Stimulated activated naive CD8-positive, alpha-beta T cell treated with anti-CD3 and anti-CD28 coated beads, Interleukin-15, amount 100 ng/mL, for 72 hours (primary cell): ENCODE data around the gene ADAM22.

Experiments used
- ATAC-seq: fragments of 150-1000 bp; cut with Tn5 transposase; 2 replicates; pipeline ENCODE4 v1.10.0; 2021; ENCODE audit warnings: mild to moderate bottlenecking, moderate library complexity
- DNase-seq, 2 donors: peaks; one replicate each; pipeline ENCODE4 v3.0.0; 2021 to 2022
- H3K27ac Mint-ChIP-seq, 2 donors: one replicate each; pipeline ENCODE4 v1.8.0; 2022; ENCODE audit warnings: mild to moderate bottlenecking in 2 of 2, mixed read lengths in 2 of 2, moderate library complexity in 2 of 2
- H3K27me3 Mint-ChIP-seq: one replicate; pipeline ENCODE4 v1.8.0; 2022; ENCODE audit warnings: mixed read lengths
- H3K4me1 Mint-ChIP-seq: one replicate; pipeline ENCODE4 v1.8.0; 2022; ENCODE audit warnings: mild to moderate bottlenecking, mixed read lengths
- H3K4me3 Mint-ChIP-seq, 2 donors: one replicate each; pipeline ENCODE4 v1.8.0; 2022; ENCODE audit warnings: mild to moderate bottlenecking in 2 of 2, mixed read lengths in 2 of 2, moderate library complexity in 1 of 2
- H3K9me3 Mint-ChIP-seq, 2 donors: one replicate each; pipeline ENCODE4 v1.8.0; 2022; ENCODE audit warnings: mixed read lengths in 2 of 2

Gene ADAM22

GRCh38 chr7:88102675-88103074, 168.6 kb downstream of the ADAM22 start:
- H3K9me3 Mint-ChIP-seq, result no peaks in the 10 kb centered on the region
- no peak overlapping the region for H3K27ac Mint-ChIP-seq
- H3K4me3 Mint-ChIP-seq, result no peak overlapping the region
- DNase-seq (no peak), ATAC-seq (no peak)
- peaks cover 17% of the 10 kb centered on the region for H3K4me1 Mint-ChIP-seq
- no peaks in the 10 kb centered on the region for H3K27me3 Mint-ChIP-seq

GRCh38 chr7:88104732-88105131, 170.7 kb downstream of the ADAM22 start:
- ATAC-seq (no peak), DNase-seq (no peak)
- peaks cover 17% of the 10 kb centered on the region for H3K4me1 Mint-ChIP-seq
- H3K4me3 Mint-ChIP-seq, result no peak overlapping the region
- no peaks in the 10 kb centered on the region for H3K9me3 Mint-ChIP-seq
- H3K27me3 Mint-ChIP-seq, result no peaks in the 10 kb centered on the region
- H3K27ac Mint-ChIP-seq, result no peak overlapping the region

GRCh38 chr7:88105231-88105630, 171.2 kb downstream of the ADAM22 start:
- peak overlapping the region in 1 of 2 donors; percentile 34 for H3K27ac Mint-ChIP-seq
- no peaks in the 10 kb centered on the region for H3K27me3 Mint-ChIP-seq
- DNase-seq (no peak), ATAC-seq (no peak)
- H3K4me1 Mint-ChIP-seq, result peaks cover 17% of the 10 kb centered on the region
- no peaks in the 10 kb centered on the region for H3K9me3 Mint-ChIP-seq
- no peak overlapping the region for H3K4me3 Mint-ChIP-seq

GRCh38 chr7:88106434-88106833, 172.4 kb downstream of the ADAM22 start:
- ATAC-seq, result peak; percentile 56
- H3K4me1 Mint-ChIP-seq, result peaks cover 9% of the 10 kb centered on the region
- H3K27me3 Mint-ChIP-seq, result no peaks in the 10 kb centered on the region
- no peak for DNase-seq
- no peak overlapping the region for H3K4me3 Mint-ChIP-seq
- H3K9me3 Mint-ChIP-seq, result no peaks in the 10 kb centered on the region
- no peak overlapping the region for H3K27ac Mint-ChIP-seq

GRCh38 chr7:88109612-88110011, 175.6 kb downstream of the ADAM22 start:
- no peaks in the 10 kb centered on the region for H3K9me3 Mint-ChIP-seq
- H3K27me3 Mint-ChIP-seq, result no peaks in the 10 kb centered on the region
- H3K4me3 Mint-ChIP-seq, result no peak overlapping the region
- no peaks in the 10 kb centered on the region for H3K4me1 Mint-ChIP-seq
- no peak overlapping the region for H3K27ac Mint-ChIP-seq
- no peak for ATAC-seq
- DNase-seq, result no peak

- Mint-ChIP-seq H3K27ac (no peak overlapping the region), H3K4me1 (no peaks in the 10 kb centered on the region), H3K27me3 (no peaks in the 10 kb centered on the region), H3K4me3 (no peak overlapping the region), H3K9me3 (no peaks in the 10 kb centered on the region)
- no peak for ATAC-seq
- DNase-seq, result no peak
Measured at GRCh38 chr7:88111140-88111743, 177.2 kb downstream of the ADAM22 start.

- no peaks in the 10 kb centered on the region for H3K27me3 Mint-ChIP-seq
- H3K9me3 Mint-ChIP-seq, result no peaks in the 10 kb centered on the region
- no peaks in the 10 kb centered on the region for H3K4me1 Mint-ChIP-seq
- no peak for DNase-seq
- no peak overlapping the region for H3K4me3 Mint-ChIP-seq
- ATAC-seq, result no peak
- H3K27ac Mint-ChIP-seq, result no peak overlapping the region
Measured at GRCh38 chr7:88111954-88112471, 178.0 kb downstream of the ADAM22 start.

GRCh38 chr7:88115258-88115796, 181.3 kb downstream of the ADAM22 start:
- Mint-ChIP-seq H3K9me3 (no peaks in the 10 kb centered on the region), H3K4me3 (no peak overlapping the region), H3K27ac (no peak overlapping the region), H3K4me1 (no peaks in the 10 kb centered on the region), H3K27me3 (no peaks in the 10 kb centered on the region)
- DNase-seq, result no peak
- no peak for ATAC-seq

- Mint-ChIP-seq H3K9me3 (no peaks in the 10 kb centered on the region), H3K4me1 (no peaks in the 10 kb centered on the region), H3K4me3 (no peak overlapping the region), H3K27me3 (no peaks in the 10 kb centered on the region), H3K27ac (no peak overlapping the region)
- no peak for DNase-seq
- no peak for ATAC-seq
Measured at GRCh38 chr7:88115816-88116215, 181.8 kb downstream of the ADAM22 start.

- DNase-seq (no peak), ATAC-seq (no peak)
- Mint-ChIP-seq H3K4me3 (no peak overlapping the region), H3K9me3 (no peaks in the 10 kb centered on the region), H3K27ac (no peak overlapping the region), H3K4me1 (no peaks in the 10 kb centered on the region), H3K27me3 (no peaks in the 10 kb centered on the region)
Measured at GRCh38 chr7:88116235-88116795, 182.3 kb downstream of the ADAM22 start.

GRCh38 chr7:88117325-88117724, 183.3 kb downstream of the ADAM22 start:
- no peaks in the 10 kb centered on the region for H3K9me3 Mint-ChIP-seq
- H3K27me3 Mint-ChIP-seq, result no peaks in the 10 kb centered on the region
- DNase-seq, result no peak
- no peak overlapping the region for H3K27ac Mint-ChIP-seq
- no peaks in the 10 kb centered on the region for H3K4me1 Mint-ChIP-seq
- no peak overlapping the region for H3K4me3 Mint-ChIP-seq
- ATAC-seq, result no peak

GRCh38 chr7:88121335-88121734, 187.3 kb downstream of the ADAM22 start:
- Mint-ChIP-seq H3K27me3 (no peaks in the 10 kb centered on the region), H3K4me3 (no peak overlapping the region), H3K9me3 (no peaks in the 10 kb centered on the region), H3K27ac (no peak overlapping the region), H3K4me1 (no peaks in the 10 kb centered on the region)
- ATAC-seq (no peak), DNase-seq (no peak)

- H3K27ac Mint-ChIP-seq, result no peak overlapping the region
- H3K9me3 Mint-ChIP-seq, result no peaks in the 10 kb centered on the region
- ATAC-seq (no peak), DNase-seq (no peak)
- no peaks in the 10 kb centered on the region for H3K27me3 Mint-ChIP-seq
- H3K4me3 Mint-ChIP-seq, result no peak overlapping the region
- H3K4me1 Mint-ChIP-seq, result no peaks in the 10 kb centered on the region
Measured at GRCh38 chr7:88127637-88128290, 193.7 kb downstream of the ADAM22 start.

- Mint-ChIP-seq H3K27ac (peak overlapping the region in 1 of 2 donors; percentile 52), H3K4me3 (no peak overlapping the region), H3K27me3 (no peaks in the 10 kb centered on the region), H3K4me1 (no peaks in the 10 kb centered on the region), H3K9me3 (no peaks in the 10 kb centered on the region)
- ATAC-seq (no peak), DNase-seq (no peak)
Measured at GRCh38 chr7:88132725-88133124, 198.7 kb downstream of the ADAM22 start.

- Mint-ChIP-seq H3K4me3 (no peak overlapping the region), H3K9me3 (no peaks in the 10 kb centered on the region), H3K27me3 (no peaks in the 10 kb centered on the region), H3K4me1 (no peaks in the 10 kb centered on the region), H3K27ac (no peak overlapping the region)
- no peak for ATAC-seq
- no peak for DNase-seq
Measured at GRCh38 chr7:88140947-88141346, 206.9 kb downstream of the ADAM22 start.

- Mint-ChIP-seq H3K4me1 (no peaks in the 10 kb centered on the region), H3K27ac (no peak overlapping the region), H3K27me3 (no peaks in the 10 kb centered on the region), H3K4me3 (no peak overlapping the region), H3K9me3 (no peaks in the 10 kb centered on the region)
- no peak for DNase-seq
- ATAC-seq, result no peak
Measured at GRCh38 chr7:88141479-88141878, 207.4 kb downstream of the ADAM22 start.
